ENCODE data around the gene HSP90AB1. TPM values are rescaled to one million over a fixed set of nuclear protein-coding genes. Genes with fewer than 3 reads are reported as not detected.
A peak's percentile ranks its signal among the peaks of the same experiment; 100 is the strongest.

Gene HSP90AB1
- total RNA-seq, 1 donor from 2014 or later: 914 TPM

DNA sequence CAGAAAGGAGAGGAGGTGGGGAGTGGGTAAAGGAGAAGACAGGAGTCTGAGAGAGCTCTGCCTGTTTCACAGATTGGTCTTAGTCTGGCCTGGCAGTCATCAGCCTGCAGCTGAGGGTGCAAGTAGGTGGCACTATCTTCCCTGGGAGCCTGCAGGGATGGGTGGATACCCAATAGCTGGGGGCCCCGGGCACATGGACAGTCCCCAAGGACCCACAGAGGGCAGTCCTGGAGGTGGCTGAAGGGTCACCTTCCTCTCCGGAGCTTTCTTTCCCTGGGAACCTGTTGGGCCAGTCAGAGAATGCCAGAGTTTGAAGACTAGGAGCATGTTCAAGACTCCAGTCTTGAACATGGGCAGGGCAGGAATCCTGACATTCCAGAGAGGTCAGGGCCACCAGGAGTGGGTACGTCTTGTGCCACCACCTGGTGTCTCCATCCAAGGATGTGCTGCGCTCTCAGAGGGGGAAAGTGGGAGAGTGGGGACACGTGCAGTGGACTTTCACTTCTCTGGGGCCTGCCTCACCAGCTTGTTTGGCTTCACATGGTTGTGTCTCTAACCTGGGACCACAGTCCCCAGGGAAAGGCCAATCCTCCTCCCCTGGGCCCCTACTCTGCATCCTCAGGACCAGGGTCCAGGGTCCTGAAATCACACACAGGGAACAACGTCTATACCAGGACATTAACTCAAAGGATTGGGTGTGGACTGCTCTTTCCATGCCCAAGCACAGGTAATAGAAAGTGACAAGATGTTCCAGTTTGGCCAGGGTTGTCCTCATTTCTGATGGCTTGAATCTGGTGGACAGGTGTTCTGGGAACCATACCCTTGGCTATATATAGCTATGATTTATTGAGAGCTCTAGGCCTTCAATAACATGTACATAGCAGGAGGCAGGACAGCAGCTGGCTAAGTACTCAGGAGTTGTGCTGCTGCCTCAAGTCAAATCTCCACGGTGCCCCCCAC is 48.2 kb downstream of the HSP90AB1 start:
- no peak overlapping the region for H3K27ac Mint-ChIP-seq (ENCODE audit: unreplicated experiment)
- Histone ChIP-seq H3K27ac (ENCODE audit: low read depth, low read length) (no peak overlapping the region), H2AFZ (ENCODE audit: low read depth, low read length) (no peak overlapping the region), H3K4me2 (ENCODE audit: low read length) (no peak overlapping the region), H3K27me3 (ENCODE audit: insufficient read depth, low read length) (peaks cover 52% of the 10 kb centered on the region), H3K9ac (ENCODE audit: low read length) (no peak overlapping the region), H3K36me3 (ENCODE audit: insufficient read depth, low read length) (no peaks in the 10 kb centered on the region), H3K4me3 (ENCODE audit: insufficient read depth, low read depth, low read length) (no peak overlapping the region), H3K9me3 (ENCODE audit: insufficient read depth, low read depth, low read length) (peaks cover 3% of the 10 kb centered on the region), H4K20me1 (ENCODE audit: insufficient read depth, low read length) (peaks cover 21% of the 10 kb centered on the region), H3K4me1 (ENCODE audit: insufficient read depth, low read length) (peaks cover 12% of the 10 kb centered on the region), H3K79me2 (ENCODE audit: insufficient read depth, low read length) (no peaks in the 10 kb centered on the region)
- no peak for TF ChIP-seq EZH2 (IDR thresholded peaks at IDR 0.05; ENCODE audit: insufficient read depth, low read length)
- TF ChIP-seq, protein P1, sequence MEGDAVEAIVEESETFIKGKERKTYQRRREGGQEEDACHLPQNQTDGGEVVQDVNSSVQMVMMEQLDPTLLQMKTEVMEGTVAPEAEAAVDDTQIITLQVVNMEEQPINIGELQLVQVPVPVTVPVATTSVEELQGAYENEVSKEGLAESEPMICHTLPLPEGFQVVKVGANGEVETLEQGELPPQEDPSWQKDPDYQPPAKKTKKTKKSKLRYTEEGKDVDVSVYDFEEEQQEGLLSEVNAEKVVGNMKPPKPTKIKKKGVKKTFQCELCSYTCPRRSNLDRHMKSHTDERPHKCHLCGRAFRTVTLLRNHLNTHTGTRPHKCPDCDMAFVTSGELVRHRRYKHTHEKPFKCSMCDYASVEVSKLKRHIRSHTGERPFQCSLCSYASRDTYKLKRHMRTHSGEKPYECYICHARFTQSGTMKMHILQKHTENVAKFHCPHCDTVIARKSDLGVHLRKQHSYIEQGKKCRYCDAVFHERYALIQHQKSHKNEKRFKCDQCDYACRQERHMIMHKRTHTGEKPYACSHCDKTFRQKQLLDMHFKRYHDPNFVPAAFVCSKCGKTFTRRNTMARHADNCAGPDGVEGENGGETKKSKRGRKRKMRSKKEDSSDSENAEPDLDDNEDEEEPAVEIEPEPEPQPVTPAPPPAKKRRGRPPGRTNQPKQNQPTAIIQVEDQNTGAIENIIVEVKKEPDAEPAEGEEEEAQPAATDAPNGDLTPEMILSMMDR (IDR thresholded peaks at IDR 0.05; ENCODE audit: insufficient read depth, low read depth, low read length): no peak
- DNase-seq (ENCODE audit: low read depth) (no peak), FAIRE-seq (no peak)
- peaks cover 1% of the 10 kb centered on the region for H3K4me1 Mint-ChIP-seq (ENCODE audit: low read depth, unreplicated experiment)
- no peak overlapping the region for H3K4me3 Mint-ChIP-seq (ENCODE audit: unreplicated experiment)
- H3K36me3 Mint-ChIP-seq (ENCODE audit: low read depth, unreplicated experiment): peaks cover 10% of the 10 kb centered on the region
- H3K27me3 Mint-ChIP-seq (ENCODE audit: low read depth, unreplicated experiment): peaks cover 77% of the 10 kb centered on the region
- H3K9me3 Mint-ChIP-seq (ENCODE audit: unreplicated experiment): peaks cover 7% of the 10 kb centered on the region

DNA sequence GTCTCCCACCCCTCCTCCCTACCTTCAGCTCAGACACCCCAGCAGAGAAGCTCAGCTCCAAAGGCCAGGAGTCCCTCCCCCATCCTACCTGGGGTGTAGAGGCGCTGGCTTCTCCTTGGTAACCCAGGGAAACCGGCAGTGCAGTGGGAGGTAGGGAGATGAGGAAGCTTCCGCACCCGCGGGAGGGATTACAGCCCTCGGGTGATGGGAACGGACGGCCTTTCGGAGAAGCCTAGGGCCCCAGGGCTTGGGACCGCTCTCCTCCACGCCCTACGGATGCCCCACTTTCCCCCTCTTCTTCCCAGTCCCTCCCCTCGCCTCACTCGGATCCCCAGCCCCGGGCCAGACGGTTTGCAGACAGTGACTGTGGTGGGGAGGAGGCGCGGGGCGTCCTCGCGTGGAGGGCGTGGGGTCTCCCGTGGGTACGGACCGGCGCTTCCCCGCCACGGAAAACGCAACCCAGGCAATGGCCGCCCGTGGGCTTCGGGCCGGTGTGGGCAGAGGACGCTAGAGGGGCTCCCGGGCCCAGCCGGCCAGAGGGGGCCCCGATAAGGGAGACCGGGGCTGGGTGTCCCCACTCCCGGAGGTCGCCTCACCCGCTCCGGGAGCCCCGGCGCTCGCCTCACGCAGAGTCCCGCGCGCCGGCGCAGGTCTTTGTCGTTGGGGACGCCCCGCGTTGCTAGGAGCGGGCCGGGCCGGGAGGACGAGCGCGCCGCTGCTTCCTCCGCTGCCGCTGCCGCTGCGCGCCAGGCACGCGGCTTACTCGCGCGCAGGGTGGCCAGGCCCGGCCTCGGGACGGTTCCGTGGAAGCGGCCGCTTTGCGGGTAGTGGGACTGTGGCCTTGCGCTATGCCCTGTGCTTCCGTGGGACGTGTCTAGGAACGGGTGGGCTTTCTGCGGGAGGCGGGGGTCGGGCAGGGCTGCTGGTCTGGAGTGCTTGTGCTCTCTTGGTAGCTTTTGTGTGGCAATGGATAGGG is 50.5 kb downstream of the HSP90AB1 start:
- Mint-ChIP-seq H3K27ac (ENCODE audit: unreplicated experiment) (peak overlapping the region; percentile 41), H3K4me1 (ENCODE audit: low read depth, unreplicated experiment) (peaks cover 1% of the 10 kb centered on the region), H3K36me3 (ENCODE audit: low read depth, unreplicated experiment) (peaks cover 23% of the 10 kb centered on the region), H3K9me3 (ENCODE audit: unreplicated experiment) (peaks cover 5% of the 10 kb centered on the region), H3K27me3 (ENCODE audit: low read depth, unreplicated experiment) (peaks cover 55% of the 10 kb centered on the region), H3K4me3 (ENCODE audit: unreplicated experiment) (peak overlapping the region; percentile 78)
- TF ChIP-seq EZH2 (IDR thresholded peaks at IDR 0.05; ENCODE audit: insufficient read depth, low read length): peak; percentile 81
- TF ChIP-seq, protein P1 (IDR thresholded peaks at IDR 0.05; ENCODE audit: insufficient read depth, low read depth, low read length): no peak
- peak overlapping the region; percentile 33 for H3K4me3 ChIP-seq (ENCODE audit: insufficient read depth, low read depth, low read length)
- peak overlapping the region; percentile 80 for H3K4me2 ChIP-seq (ENCODE audit: low read length)
- no peaks in the 10 kb centered on the region for H3K36me3 ChIP-seq (ENCODE audit: insufficient read depth, low read length)
- H3K79me2 ChIP-seq (ENCODE audit: insufficient read depth, low read length): no peaks in the 10 kb centered on the region
- H4K20me1 ChIP-seq (ENCODE audit: insufficient read depth, low read length): peaks cover 21% of the 10 kb centered on the region
- no peak overlapping the region for H3K27ac ChIP-seq (ENCODE audit: low read depth, low read length)
- peaks cover 3% of the 10 kb centered on the region for H3K9me3 ChIP-seq (ENCODE audit: insufficient read depth, low read depth, low read length)
- no peak for FAIRE-seq
- DNase-seq (ENCODE audit: low read depth): no peak
- no peak overlapping the region for H2AFZ ChIP-seq (ENCODE audit: low read depth, low read length)
- peaks cover 12% of the 10 kb centered on the region for H3K4me1 ChIP-seq (ENCODE audit: insufficient read depth, low read length)
- peaks cover 43% of the 10 kb centered on the region for H3K27me3 ChIP-seq (ENCODE audit: insufficient read depth, low read length)
- H3K9ac ChIP-seq (ENCODE audit: low read length): no peak overlapping the region

Measured in astrocyte (in vitro differentiated cells and primary cell).